IMR-90 (cell line): ENCODE data around the gene ERP29. TPM values are rescaled to one million over a fixed set of nuclear protein-coding genes. Genes with fewer than 3 reads are reported as not detected.

Source experiments
- ATAC-seq: fragments of 200-7000 bp; cut with Tn5 transposase; 2 replicates; pipeline ENCODE4 v1.9.1; 2020; ENCODE audit warnings: low read depth, mild to moderate bottlenecking, moderate library complexity
- BruUV-seq: library from RNA; stranded (reverse); fragments of 400-500 nt; replicated peaks from 2 replicates; lab custom pipeline; 2021; lab: Mats Ljungman, UMichigan
- CTCF ChIA-PET: fragments of 300-600 bp; formaldehyde crosslinking; extraction: SDS; loops from one replicate; lab custom pipeline; 2021; ENCODE audit warnings: antibody characterized with exemption; lab: Yijun Ruan, JAX
- POLR2A ChIA-PET: fragments of 300-600 bp; sonication (Branson Sonifier 250); formaldehyde crosslinking; loops from one replicate; lab custom pipeline; 2022; ENCODE audit warnings: antibody characterized with exemption; ENCODE audit not compliant: unreplicated experiment; lab: Charles Lee
- DNase-seq: peaks from one replicate; pipeline ENCODE4 v3.0.0; 2013
- H2AFZ ChIP-seq: replicated peaks from 2 replicates; pipeline ENCODE3; 2013; ENCODE audit warnings: low read length, mild to moderate bottlenecking; ENCODE audit not compliant: poor library complexity
- H2AK5ac ChIP-seq: 2 replicates; pipeline ENCODE4 v1.6.1; 2013; ENCODE audit warnings: low read depth, low read length, inconsistent platforms
- H2AK9ac ChIP-seq: replicated peaks from 2 replicates; pipeline ENCODE3; 2013; ENCODE audit warnings: mild to moderate bottlenecking, low read depth, low read length, moderate library complexity; ENCODE audit not compliant: poor library complexity
- H2BK120ac ChIP-seq: 2 replicates; pipeline ENCODE4 v1.6.1; 2013; ENCODE audit warnings: low read depth, low read length, inconsistent platforms
- H2BK15ac ChIP-seq: 3 replicates; pipeline ENCODE4 v1.6.1; 2013; ENCODE audit warnings: low read depth, low read length, inconsistent platforms
- H2BK20ac ChIP-seq: 2 replicates; pipeline ENCODE4 v1.6.1; 2013; ENCODE audit warnings: low read depth, mild to moderate bottlenecking, inconsistent platforms, low read length, moderate library complexity
- H2BK5ac ChIP-seq: 2 replicates; pipeline ENCODE4 v1.6.1; 2013; ENCODE audit warnings: mild to moderate bottlenecking, low read depth, low read length, inconsistent platforms; ENCODE audit not compliant: poor library complexity, severe bottlenecking
- H3K14ac ChIP-seq: replicated peaks from 2 replicates; pipeline ENCODE4 v1.6.1; 2013; ENCODE audit warnings: low read depth, low read length, inconsistent platforms
- H3K18ac ChIP-seq: 2 replicates; pipeline ENCODE4 v1.6.1; 2013; ENCODE audit warnings: low read depth, low read length, control low read depth
- H3K23ac ChIP-seq: 2 replicates; pipeline ENCODE4 v1.6.1; 2013; ENCODE audit warnings: low read depth, low read length, inconsistent platforms
- H3K27ac ChIP-seq: 2 replicates; pipeline ENCODE4 v1.5.1; 2013; ENCODE audit warnings: mild to moderate bottlenecking, control low read depth, low read length; ENCODE audit not compliant: insufficient read depth
- H3K27me3 ChIP-seq: 2 replicates; pipeline ENCODE4 v1.6.1; 2013; ENCODE audit warnings: low read length; ENCODE audit not compliant: control insufficient read depth, insufficient read depth
- H3K36me3 ChIP-seq: 2 replicates; pipeline ENCODE4 v1.6.1; 2013; ENCODE audit warnings: low read length, mixed read lengths; ENCODE audit not compliant: control insufficient read depth, insufficient read depth
- H3K4ac ChIP-seq: 2 replicates; pipeline ENCODE4 v1.6.1; 2013; ENCODE audit warnings: low read depth, low read length, inconsistent platforms
- H3K4me1 ChIP-seq: 2 replicates; pipeline ENCODE4 v1.6.1; 2013; ENCODE audit warnings: low read length, mixed read lengths; ENCODE audit not compliant: control insufficient read depth, insufficient read depth
- H3K4me2 ChIP-seq: 2 replicates; pipeline ENCODE4 v1.6.1; 2013; ENCODE audit warnings: low read depth, mild to moderate bottlenecking, control low read depth, low read length, moderate library complexity
- H3K4me3 ChIP-seq: 2 replicates; pipeline ENCODE4 v1.5.1; 2013; ENCODE audit warnings: low read depth, mild to moderate bottlenecking, control low read depth, low read length, moderate library complexity; ENCODE audit not compliant: insufficient read depth
- H3K56ac ChIP-seq: 2 replicates; pipeline ENCODE4 v1.6.1; 2013; ENCODE audit warnings: low read length, inconsistent platforms; ENCODE audit not compliant: insufficient read depth; ENCODE audit errors: extremely low read depth
- H3K79me1 ChIP-seq, 2 experiments: 2 replicates each; pipeline ENCODE4 v1.6.1; 2013; ENCODE audit warnings: low read length in 2 of 2, inconsistent platforms in 1 of 2, low read depth in 1 of 2
- H3K9ac ChIP-seq: 2 replicates; pipeline ENCODE4 v1.6.1; 2013; ENCODE audit warnings: low read depth, low read length, control low read depth
- H3K9me1 ChIP-seq: 2 replicates; pipeline ENCODE4 v1.6.1; 2013; ENCODE audit warnings: low read length, inconsistent platforms; ENCODE audit not compliant: insufficient read depth
- H3K9me3 ChIP-seq: 2 replicates; pipeline ENCODE4 v1.6.1; 2013; ENCODE audit warnings: low read length; ENCODE audit not compliant: control insufficient read depth, insufficient read depth
- H4K20me1 ChIP-seq: 2 replicates; pipeline ENCODE4 v1.6.1; 2013; ENCODE audit warnings: low read length, inconsistent platforms; ENCODE audit not compliant: insufficient read depth
- H4K5ac ChIP-seq: 2 replicates; pipeline ENCODE4 v1.6.1; 2013; ENCODE audit warnings: mild to moderate bottlenecking, low read depth, low read length, control low read depth
- H4K8ac ChIP-seq, 2 experiments: 2 replicates each; pipeline ENCODE4 v1.6.1; 2013; ENCODE audit warnings: low read depth in 2 of 2, low read length in 2 of 2, control low read depth in 1 of 2, inconsistent platforms in 1 of 2
- H4K91ac ChIP-seq: 2 replicates; pipeline ENCODE4 v1.6.1; 2013; ENCODE audit warnings: low read depth, low read length, inconsistent platforms; ENCODE audit not compliant: insufficient read depth
- RCOR1 ChIP-seq: IDR thresholded peaks from 2 replicates; pipeline ENCODE4 v1.6.1; 2012; ENCODE audit warnings: mild to moderate bottlenecking, low read length, improper control_type of control experiment; ENCODE audit not compliant: insufficient replicate concordance
- WGBS, 2 experiments: methylation state at CpG; one replicate each; pipeline versions ENCODE4 v1.1.5 to v1.1.7; 2013; ENCODE audit warnings: missing lambda C conversion rate in 2 of 2; ENCODE audit not compliant: insufficient read length in 1 of 2; ENCODE audit errors: extremely low coverage in 2 of 2; 5-methylcytosine and 5-hydroxymethylcytosine counted together
- dilution Hi-C: fragments of 300-500 bp; cut with HindIII; formaldehyde crosslinking; loops from one replicate; pipeline ENCODE4 v1.14.3; 2018; ENCODE audit warnings: low sequenced_read_pairs; ENCODE audit not compliant: unreplicated experiment
- in situ Hi-C: fragments of 300-500 bp; cut with MboI; formaldehyde crosslinking; loops from 3 replicates; pipeline ENCODE4 v1.14.3; 2019; ENCODE audit warnings: low sequenced_read_pairs, inconsistent platforms, mixed read lengths
- intact Hi-C: fragments of 100-400 bp; cut with micrococcal nuclease; formaldehyde crosslinking; loops from 2 replicates; pipeline ENCODE4 v1.10.0; 2022
- polyA plus RNA-seq, 3 experiments: library from polyadenylated mRNA; depleted of rRNA; stranded (reverse); fragments of >200 nt; gene quantifications; 2 replicates each; pipeline ENCODE4 v1.2.3, GENCODE V29; 2012; ENCODE audit warnings: low replicate concordance in 1 of 3
- total RNA-seq: library from RNA; depleted of rRNA; stranded (reverse); fragments of >200 nt; gene quantifications from 2 replicates; pipeline ENCODE4 v1.2.3, GENCODE V29; 2012

The ERP29 gene
- total and polyA plus RNA-seq, 2 of the 4 experiments (the other 2 are of a cell fraction), result 30.3 to 98.8 TPM

GRCh38 chr12:112031472-112031871 is 18.2 kb downstream of the ERP29 start:
- no peak overlapping the region for H3K4me2 ChIP-seq
- peaks cover 9 to 25% of the 10 kb centered on the region in 2 experiments; a peak in 3 of 4 replicates for H3K79me1 ChIP-seq
- no peak overlapping the region for H3K27ac ChIP-seq
- H3K4me3 ChIP-seq, result no peak overlapping the region
- 100% methylated on average over 1 of the region's 2 CpGs; no CpG with 5 or more reads in 1 of the 2 experiments for WGBS, 2 experiments
- H2BK15ac ChIP-seq, result no peak overlapping the region
- no TSS peak for BruUV-seq
- no peak overlapping the region for H2AK9ac ChIP-seq
- ATAC-seq (no peak; the same call in 1 of the 2 replicates), DNase-seq (peak; percentile 37)
- no peak overlapping the region for H4K91ac ChIP-seq
- H2AK5ac ChIP-seq, result no peak overlapping the region
- H2AFZ ChIP-seq, result no peak overlapping the region
- H3K23ac ChIP-seq, result no peak overlapping the region
- CTCF ChIA-PET, result no interaction called here
- 0 out of 2 replicates have a peak overlapping the region, but pooled peaks have one; percentile 44 for H3K14ac ChIP-seq
- no peaks in the 10 kb centered on the region for H3K9me1 ChIP-seq
- H3K27me3 ChIP-seq, result no peaks in the 10 kb centered on the region
- no peak overlapping the region for H3K56ac ChIP-seq
- H4K5ac ChIP-seq, result no peak overlapping the region
- no peak overlapping the region for H4K8ac ChIP-seq
- POLR2A ChIA-PET, result no interaction called here
- no peak for TF ChIP-seq RCOR1
- no peaks in the 10 kb centered on the region for H3K9me3 ChIP-seq
- 0 out of 2 replicates have a peak, but pooled peaks cover 2% of the 10 kb centered on the region for H3K4me1 ChIP-seq
- H4K20me1 ChIP-seq, result peaks cover 3% of the 10 kb centered on the region; the same call in 1 of the 2 replicates
- H3K4ac ChIP-seq, result no peak overlapping the region
- peak overlapping the region; percentile 39 for H2BK5ac ChIP-seq
- H3K36me3 ChIP-seq, result peaks cover 29% of the 10 kb centered on the region
- H3K9ac ChIP-seq, result no peak overlapping the region
- intact Hi-C loops, result no loop called here
- no peak overlapping the region for H2BK120ac ChIP-seq
- in situ Hi-C loops, result no loop called here
- dilution Hi-C loops, result no loop called here
- H2BK20ac ChIP-seq, result no peak overlapping the region
- H3K18ac ChIP-seq, result no peak overlapping the region
